Measurements from ENCODE around the gene QRICH2. TPM values are rescaled to one million over a fixed set of nuclear protein-coding genes. Genes with fewer than 3 reads are reported as not detected.
"Not testable (repeated sequence)": the region's sequence is repeated elsewhere in the genome, so short reads cannot be mapped to it uniquely, and the experiment has no call there.

QRICH2 gene
- total RNA-seq, 1 donor from 2014 or later, result 6.9 TPM

- DNase-seq (ENCODE audit: low spot score in 2 of 2), result no peak
- FAIRE-seq, result no peak
These were observed 74.3 kb downstream of the QRICH2 start for GRCh38 chr17:76233588-76234353.

GRCh38 chr17:76232342-76232741 is 75.7 kb downstream of the QRICH2 start:
- FAIRE-seq, result no peak
- no peak for DNase-seq (ENCODE audit: low spot score in 2 of 2)

- not testable (repeated sequence) for FAIRE-seq
These were observed 81.3 kb downstream of the QRICH2 start for GRCh38 chr17:76226749-76227148.

GRCh38 chr17:76225373-76226086 is 82.5 kb downstream of the QRICH2 start:
- not testable (repeated sequence) for FAIRE-seq; DNase-seq (ENCODE audit: low spot score in 2 of 2)

More at GRCh38 chr17:76226749-76227148, 81.3 kb downstream of the QRICH2 start:
- not testable (repeated sequence) for DNase-seq (ENCODE audit: low spot score in 2 of 2)

Small RNA genes within 50 kb of the gene (small RNA-seq; reads per million reads assigned to genes)
- gene RF00019 (not detected), gene RNU6-24P (not detected)

Other genes with a start within 250 kb of the QRICH2 start
- 16.7 TPM for gene SRP68, start 235.8 kb downstream of the QRICH2 start, total RNA-seq
- gene GALR2, start 233.5 kb downstream of the QRICH2 start, total RNA-seq, result not detected
- gene ZACN, start 229.1 kb downstream of the QRICH2 start, total RNA-seq, result not detected
- 112 TPM for gene EXOC7, start 204.5 kb downstream of the QRICH2 start, total RNA-seq
- 0.82 TPM for gene FOXJ1, start 167.0 kb downstream of the QRICH2 start, total RNA-seq
- 18.3 TPM for gene RNF157, start 67.8 kb downstream of the QRICH2 start, total RNA-seq
- gene UBALD2, start 42.9 kb downstream of the QRICH2 start, total RNA-seq, result 3.3 TPM
- gene PRPSAP1, start 45.6 kb upstream of the QRICH2 start, total RNA-seq, result 52.2 TPM
- gene SPHK1, start 76.3 kb upstream of the QRICH2 start, total RNA-seq, result 1.6 TPM
- gene UBE2O, start 144.9 kb upstream of the QRICH2 start, total RNA-seq, result 37.5 TPM
- gene AANAT, start 159.3 kb upstream of the QRICH2 start, total RNA-seq, result not detected
- 1.6 TPM for gene RHBDF2, start 193.1 kb upstream of the QRICH2 start, total RNA-seq
- gene CYGB, start 229.4 kb upstream of the QRICH2 start, total RNA-seq, result 3.3 TPM
- gene PRCD, start 231.8 kb upstream of the QRICH2 start, total RNA-seq, result 2.4 TPM

All from frontal cortex (tissue), 4 donors.